GM06990 (cell line): ENCODE measurements around the gene TMEM59L.

Experiments used
- DNase-seq: peaks from one replicate; pipeline ENCODE4 v3.0.0-alpha.2; 2011; ENCODE audit not compliant: insufficient read length; ENCODE audit errors: extremely low read depth
- H3K27me3 ChIP-seq: replicated peaks from 2 replicates; pipeline ENCODE4 v1.6.0; 2011; ENCODE audit warnings: low read length; ENCODE audit not compliant: control insufficient read depth, insufficient read depth
- H3K36me3 ChIP-seq: 2 replicates; pipeline ENCODE4 v1.5.1; 2011; ENCODE audit warnings: low read length; ENCODE audit not compliant: control insufficient read depth, insufficient read depth
- H3K4me3 ChIP-seq: replicated peaks from 2 replicates; pipeline ENCODE4 v1.5.1; 2011; ENCODE audit warnings: low read depth, mild to moderate bottlenecking, control low read depth, low read length
- TF ChIP-seq, protein P1 (sequence below): IDR thresholded peaks from 2 replicates; pipeline ENCODE4 v1.5.1; 2011; ENCODE audit warnings: low read length, control low read depth, mild to moderate bottlenecking, inconsistent platforms; ENCODE audit not compliant: insufficient read depth, poor library complexity, severe bottlenecking

The TMEM59L gene

DNA sequence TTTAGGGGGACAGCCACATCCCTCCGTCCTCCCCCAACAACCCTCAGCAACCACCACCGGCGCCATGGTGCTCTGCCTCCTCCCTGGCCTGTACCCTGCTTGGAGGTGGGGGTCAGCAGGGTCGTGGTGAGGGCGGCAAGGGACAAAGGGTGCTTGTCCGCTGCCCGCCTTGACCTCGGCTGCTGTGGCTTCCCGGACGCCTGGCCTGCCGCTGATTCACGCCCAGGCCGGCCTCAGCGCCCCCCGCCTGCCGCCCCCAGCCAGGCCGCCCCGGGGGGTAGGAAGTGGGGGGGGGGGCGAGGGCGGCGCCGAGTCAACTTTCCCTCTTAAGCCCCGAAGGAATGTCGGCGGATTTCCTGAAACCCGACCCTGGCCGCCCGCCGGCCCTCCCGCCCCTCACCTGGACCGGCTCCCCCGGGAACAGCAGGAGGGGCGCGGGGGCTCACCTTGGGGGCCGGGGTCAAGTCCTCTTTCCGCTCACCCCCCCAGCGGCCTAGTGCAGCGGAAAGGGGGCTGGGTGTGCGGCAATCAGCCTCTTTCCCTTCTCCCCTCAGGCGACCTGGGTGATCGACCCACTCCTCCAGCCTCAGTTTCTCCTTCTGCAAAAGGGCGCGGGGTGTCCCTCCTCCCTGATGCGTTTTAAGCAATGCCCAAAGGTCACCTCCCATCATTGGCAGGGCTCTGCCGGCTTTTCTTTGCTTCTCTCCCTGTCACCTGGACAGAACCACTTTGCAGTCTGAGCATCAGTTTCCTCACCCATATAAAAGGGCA is 1.9 kb upstream of the TMEM59L start:
- Histone ChIP-seq H3K36me3 (no peaks in the 10 kb centered on the region), H3K4me3 (no peak overlapping the region), H3K27me3 (peaks cover 12% of the 10 kb centered on the region)
- TF ChIP-seq, protein P1, sequence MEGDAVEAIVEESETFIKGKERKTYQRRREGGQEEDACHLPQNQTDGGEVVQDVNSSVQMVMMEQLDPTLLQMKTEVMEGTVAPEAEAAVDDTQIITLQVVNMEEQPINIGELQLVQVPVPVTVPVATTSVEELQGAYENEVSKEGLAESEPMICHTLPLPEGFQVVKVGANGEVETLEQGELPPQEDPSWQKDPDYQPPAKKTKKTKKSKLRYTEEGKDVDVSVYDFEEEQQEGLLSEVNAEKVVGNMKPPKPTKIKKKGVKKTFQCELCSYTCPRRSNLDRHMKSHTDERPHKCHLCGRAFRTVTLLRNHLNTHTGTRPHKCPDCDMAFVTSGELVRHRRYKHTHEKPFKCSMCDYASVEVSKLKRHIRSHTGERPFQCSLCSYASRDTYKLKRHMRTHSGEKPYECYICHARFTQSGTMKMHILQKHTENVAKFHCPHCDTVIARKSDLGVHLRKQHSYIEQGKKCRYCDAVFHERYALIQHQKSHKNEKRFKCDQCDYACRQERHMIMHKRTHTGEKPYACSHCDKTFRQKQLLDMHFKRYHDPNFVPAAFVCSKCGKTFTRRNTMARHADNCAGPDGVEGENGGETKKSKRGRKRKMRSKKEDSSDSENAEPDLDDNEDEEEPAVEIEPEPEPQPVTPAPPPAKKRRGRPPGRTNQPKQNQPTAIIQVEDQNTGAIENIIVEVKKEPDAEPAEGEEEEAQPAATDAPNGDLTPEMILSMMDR = no peak
- DNase-seq = no peak

DNA sequence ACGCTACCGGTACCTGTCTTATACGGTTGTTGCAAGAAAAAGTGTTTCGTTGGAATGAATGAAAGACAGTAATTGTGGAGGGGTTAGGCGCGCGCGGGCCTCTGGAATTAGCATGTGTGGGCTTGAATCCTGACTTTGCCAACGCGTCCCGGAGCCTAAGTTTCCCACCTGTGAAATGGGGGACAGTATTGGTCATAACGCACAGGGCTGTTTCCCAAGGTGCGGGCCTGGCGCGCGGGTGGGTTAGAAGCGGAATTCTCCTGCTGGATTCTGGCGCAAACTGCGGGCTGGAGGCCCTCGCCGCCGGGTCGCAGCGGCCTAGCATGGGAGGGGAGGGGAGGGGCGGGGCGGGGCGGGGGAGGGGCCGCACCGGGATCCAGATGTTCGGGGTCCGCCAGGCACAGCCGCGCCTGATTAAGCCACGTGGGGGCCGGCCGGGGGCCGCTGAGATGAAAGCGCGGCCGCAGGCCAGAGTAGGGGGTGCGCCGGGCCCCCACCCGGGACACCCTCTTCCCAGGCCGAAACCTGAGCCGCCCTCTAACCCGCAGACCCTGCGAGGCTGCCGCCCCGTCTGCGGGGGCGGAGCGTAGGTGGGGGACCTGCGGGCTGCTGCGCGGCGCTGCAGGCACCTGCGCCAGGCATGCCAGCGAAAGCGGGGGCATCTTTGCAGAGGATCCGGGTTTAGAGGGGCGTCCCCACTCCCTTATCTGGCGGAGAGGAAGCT is 1.2 kb upstream of the TMEM59L start:
- Histone ChIP-seq H3K27me3 (peaks cover 12% of the 10 kb centered on the region), H3K4me3 (no peak overlapping the region), H3K36me3 (no peaks in the 10 kb centered on the region)
- DNase-seq = no peak
- TF ChIP-seq, protein P1 = no peak

DNA sequence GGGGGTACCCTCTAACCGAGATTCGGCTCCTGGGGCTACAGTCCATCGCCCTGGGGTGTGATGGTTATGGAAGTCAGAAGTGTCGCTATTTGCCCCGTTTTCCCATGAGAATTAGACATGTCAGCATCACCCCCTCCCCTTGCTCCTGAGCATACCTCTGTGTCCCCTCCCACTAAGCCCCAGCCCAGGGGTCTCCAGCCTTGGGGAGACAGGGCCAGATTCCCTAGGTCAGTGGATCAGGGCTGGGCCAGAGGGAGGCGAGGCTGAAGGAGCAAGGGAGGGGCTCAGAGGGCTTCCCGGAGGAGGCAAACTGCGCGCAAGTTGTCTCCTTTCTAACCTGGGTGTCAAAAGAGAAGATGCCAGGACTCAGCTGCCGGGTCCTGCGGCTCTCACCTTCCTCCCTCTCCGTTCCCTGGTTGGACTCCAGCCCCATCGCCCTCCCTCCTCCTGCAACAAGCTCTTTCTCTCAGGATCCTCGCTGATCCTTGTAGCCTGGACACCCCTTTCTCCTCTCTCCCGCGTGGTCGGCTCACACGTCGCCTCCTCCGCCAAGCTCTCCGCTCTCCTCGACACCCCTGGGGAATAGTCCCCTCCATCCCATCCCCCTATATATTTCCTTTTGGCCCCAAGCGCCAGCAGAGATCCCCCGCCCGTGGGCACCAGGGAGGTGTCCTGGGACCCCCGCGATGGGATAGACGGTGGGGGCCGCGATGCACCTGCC is 459 bp upstream of the TMEM59L start:
- Histone ChIP-seq H3K27me3 (peaks cover 12% of the 10 kb centered on the region), H3K4me3 (0 out of 2 replicates have a peak overlapping the region, but pooled peaks have one; percentile 6), H3K36me3 (no peaks in the 10 kb centered on the region)
- TF ChIP-seq, protein P1 = no peak
- no peak for DNase-seq

DNA sequence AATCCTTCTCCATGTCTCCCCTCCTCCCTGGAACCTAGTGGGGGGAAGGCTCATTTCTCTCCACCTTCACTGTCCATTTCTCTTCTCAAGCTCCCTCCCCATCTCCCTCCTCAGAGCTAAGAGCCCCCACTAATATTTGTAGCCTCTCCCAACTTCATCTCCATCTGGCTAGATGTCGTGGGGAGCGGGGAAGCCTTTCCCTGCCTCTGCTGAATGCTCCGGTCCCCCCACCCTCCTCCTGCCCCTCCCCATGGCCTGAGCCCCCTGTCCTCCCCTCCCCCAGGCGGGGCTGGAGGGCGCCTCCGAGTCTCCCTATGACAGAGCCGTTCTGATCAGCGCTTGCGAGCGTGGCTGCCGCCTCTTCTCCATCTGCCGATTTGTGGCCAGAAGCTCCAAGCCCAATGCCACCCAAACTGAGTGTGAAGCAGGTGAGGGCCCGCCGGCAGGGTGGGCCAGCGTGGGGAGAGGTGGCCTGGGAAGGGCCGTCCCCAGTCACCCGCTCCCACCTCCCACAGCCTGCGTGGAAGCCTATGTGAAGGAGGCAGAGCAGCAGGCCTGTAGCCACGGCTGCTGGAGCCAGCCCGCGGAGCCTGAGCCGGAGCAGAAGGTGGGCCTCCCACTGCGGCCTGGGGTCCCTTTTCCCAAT is 1.0 kb downstream of the TMEM59L start:
- TF ChIP-seq, protein P1 = no peak
- DNase-seq = no peak
- no peaks in the 10 kb centered on the region for H3K36me3 ChIP-seq
- H3K4me3 ChIP-seq = no peak overlapping the region
- H3K27me3 ChIP-seq = peaks cover 8% of the 10 kb centered on the region

DNA sequence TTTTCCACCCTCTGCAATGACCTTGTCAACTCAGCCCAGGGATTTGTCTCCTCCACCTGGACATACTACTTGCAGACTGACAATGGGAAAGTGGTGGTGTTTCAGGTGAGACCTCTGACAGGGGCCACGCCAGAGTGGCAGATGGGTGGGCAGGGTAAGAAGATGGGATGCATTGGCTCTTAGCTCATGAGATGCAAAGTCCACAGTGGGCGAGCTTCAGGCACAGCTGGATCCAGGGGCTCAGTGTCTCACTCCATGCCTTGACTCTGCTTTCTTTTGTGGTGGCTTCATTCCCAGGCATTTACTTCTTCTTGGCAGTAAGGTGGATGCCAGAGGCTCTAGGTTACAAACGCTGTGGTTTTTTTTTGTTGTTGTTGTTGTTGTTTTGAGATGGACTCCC is 3.4 kb downstream of the TMEM59L start:
- TF ChIP-seq, protein P1 = no peak
- H3K27me3 ChIP-seq = peaks cover 6% of the 10 kb centered on the region
- no peaks in the 10 kb centered on the region for H3K36me3 ChIP-seq
- H3K4me3 ChIP-seq = no peak overlapping the region
- no peak for DNase-seq
